HCT116 (cell line): Measurements from ENCODE around the gene PSMC3. TPM values are rescaled to one million over a fixed set of nuclear protein-coding genes. Genes with fewer than 3 reads are reported as not detected.

Experiments
- ATAC-seq: fragments of 200-7000 bp; cut with Tn5 transposase; 2 replicates; pipeline ENCODE4 v1.9.1; 2020; ENCODE audit warnings: mild to moderate bottlenecking, moderate library complexity
- BruUV-seq: library from RNA; stranded (reverse); fragments of 400-500 nt; replicated peaks from 2 replicates; lab custom pipeline; 2021; lab: Mats Ljungman, UMichigan
- CTCF ChIA-PET: fragments of 300-600 bp; sonication (Branson Sonifier 250); formaldehyde crosslinking; loops from one replicate; lab custom pipeline; 2021; ENCODE audit warnings: antibody characterized with exemption; lab: Charles Lee
- POLR2A ChIA-PET: fragments of 300-600, 350-600 bp; sonication (Branson Sonifier 250); formaldehyde crosslinking; loops from one replicate; lab custom pipeline; 2021; ENCODE audit warnings: antibody characterized with exemption; lab: Charles Lee
- RAD21 ChIA-PET, 2 experiments: fragments of 300-600 bp; sonication (Branson Sonifier 250); formaldehyde crosslinking; loops; one replicate each; lab custom pipeline; 2023; ENCODE audit warnings: low total read pairs in 2 of 2; ENCODE audit not compliant: uncharacterized antibody in 2 of 2, unreplicated experiment in 2 of 2, low non-redundant PET in 1 of 2; lab: Charles Lee
- DNase-seq: peaks from one replicate; pipeline ENCODE4 v3.0.0-alpha.2; 2010; ENCODE audit warnings: low read depth, low spot score
- H2AFZ ChIP-seq: fragments of 200-600 bp; shearing (Covaris generic), sonication (generic); 2 replicates; pipeline ENCODE4 v1.6.1; 2017; ENCODE audit warnings: low read depth, mixed run types, mixed read lengths, antibody characterized with exemption, low read length; ENCODE audit not compliant: poor library complexity, severe bottlenecking
- H3K27ac ChIP-seq: 2 replicates; pipeline ENCODE4 v1.5.1; 2012; ENCODE audit warnings: low read depth, low read length
- H3K27me3 ChIP-seq: fragments of 200-600 bp; sonication (generic); 2 replicates; pipeline ENCODE4 v1.6.1; 2016; ENCODE audit warnings: mixed run types, low read length, mixed read lengths; ENCODE audit not compliant: insufficient read depth
- H3K36me3 ChIP-seq, 2 experiments: fragments of 200-500 bp in 1 of 2; fragments of 200-600 bp in 1 of 2; sonication (Bioruptor generic) in 1 of 2; sonication (generic) in 1 of 2; 2 replicates each; pipeline versions ENCODE4 v1.5.1 to v1.6.1; 2014 to 2016; ENCODE audit warnings: low read length in 2 of 2, inconsistent platforms in 1 of 2, mixed read lengths in 1 of 2, mixed run types in 1 of 2; ENCODE audit not compliant: insufficient read depth in 2 of 2, control insufficient read depth in 1 of 2
- H3K4me1 ChIP-seq, 2 experiments: fragments of 200-600 bp in 1 of 2; sonication (generic) in 1 of 2; 2 replicates each; pipeline versions ENCODE4 v1.5.1 to v1.6.1; 2012 to 2017; ENCODE audit warnings: low read length in 2 of 2, inconsistent platforms in 1 of 2, mild to moderate bottlenecking in 1 of 2, mixed read lengths in 1 of 2, mixed run types in 1 of 2, moderate library complexity in 1 of 2; ENCODE audit not compliant: insufficient read depth in 2 of 2, control insufficient read depth in 1 of 2
- H3K4me2 ChIP-seq: fragments of 200-600 bp; sonication (generic); 2 replicates; pipeline ENCODE4 v1.6.1; 2017; ENCODE audit warnings: mixed run types, low read length, mixed read lengths
- H3K4me3 ChIP-seq, 2 experiments: fragments of 200-600 bp in 1 of 2; sonication (generic) in 1 of 2; replicated peaks in 1 of 2; 2 replicates each; pipeline ENCODE4 v1.5.1; 2011 to 2016; ENCODE audit warnings: low read length in 2 of 2, control low read depth in 1 of 2, low read depth in 1 of 2, mild to moderate bottlenecking in 1 of 2, mixed read lengths in 1 of 2, mixed run types in 1 of 2
- H3K79me2 ChIP-seq: fragments of 200-600 bp; sonication (generic); 2 replicates; pipeline ENCODE4 v1.6.1; 2017; ENCODE audit warnings: mild to moderate bottlenecking, mixed run types, low read length, moderate library complexity, mixed read lengths; ENCODE audit not compliant: insufficient read depth
- H3K9ac ChIP-seq: fragments of 200-600 bp; sonication (generic); 2 replicates; pipeline ENCODE4 v1.6.1; 2016; ENCODE audit warnings: low read length, mixed read lengths
- H3K9me2 ChIP-seq: fragments of 200-600 bp; sonication (generic), shearing (Covaris generic); 2 replicates; pipeline ENCODE4 v1.6.1; 2017; ENCODE audit warnings: mixed run types, mild to moderate bottlenecking, moderate library complexity; ENCODE audit not compliant: insufficient read depth
- H3K9me3 ChIP-seq, 2 experiments: fragments of 200-500 bp in 1 of 2; fragments of 200-600 bp in 1 of 2; sonication (Bioruptor generic) in 1 of 2; sonication (generic) in 1 of 2; 2 replicates each; pipeline ENCODE4 v1.6.1; 2014 to 2017; ENCODE audit warnings: low read length in 2 of 2, mixed read lengths in 2 of 2, inconsistent platforms in 1 of 2, low read depth in 1 of 2, mild to moderate bottlenecking in 1 of 2, mixed run types in 1 of 2, moderate library complexity in 1 of 2; ENCODE audit not compliant: control insufficient read depth in 1 of 2, insufficient read depth in 1 of 2
- H4K20me1 ChIP-seq: fragments of 200-600 bp; sonication (generic), shearing (Covaris generic); 2 replicates; pipeline ENCODE4 v1.6.1; 2017; ENCODE audit warnings: mixed run types, mild to moderate bottlenecking, moderate library complexity; ENCODE audit not compliant: insufficient read depth
- EGR1 ChIP-seq: IDR thresholded peaks from 2 replicates; pipeline ENCODE4 v1.6.1; 2012; ENCODE audit warnings: low read depth
- EZH2 ChIP-seq: fragments of 200-600 bp; sonication (generic); IDR thresholded peaks from 2 replicates; pipeline ENCODE4 v1.6.1; 2017; ENCODE audit warnings: antibody characterized with exemption, mixed run types
- JUND ChIP-seq: IDR thresholded peaks from 2 replicates; pipeline ENCODE4 v1.6.1; 2012
- SRF ChIP-seq: IDR thresholded peaks from 2 replicates; pipeline ENCODE4 v1.6.1; 2012; ENCODE audit warnings: low read depth
- YY1 ChIP-seq: IDR thresholded peaks from 2 replicates; pipeline ENCODE4 v1.6.1; 2011; ENCODE audit warnings: low read length, low read depth, moderate library complexity, mild to moderate bottlenecking; ENCODE audit not compliant: insufficient replicate concordance; ENCODE audit errors: extremely low read depth
- intact Hi-C: fragments of 100-400 bp; cut with micrococcal nuclease; formaldehyde crosslinking; loops from 2 replicates; pipeline ENCODE4 v1.10.0; 2022
- total RNA-seq: library from RNA; stranded (reverse); gene quantifications from one replicate; pipeline ENCODE4 v1.2.1, GENCODE V29; 2021; ENCODE audit not compliant: unreplicated experiment
- TF ChIP-seq, protein P1 (sequence below), 3 experiments: fragments of 200-600 bp in 1 of 3; sonication (generic) in 1 of 3; IDR thresholded peaks in 2 of 3; conservative IDR thresholded peaks in 1 of 3; 2 replicates each; pipeline ENCODE4 v1.5.1; 2012 to 2017; ENCODE audit warnings: low read depth in 2 of 3, low read length in 2 of 3, antibody characterized with exemption in 1 of 3, borderline replicate concordance in 1 of 3, control low read depth in 1 of 3, mild to moderate bottlenecking in 1 of 3, mixed read lengths in 1 of 3, mixed run types in 1 of 3, moderate library complexity in 1 of 3; ENCODE audit not compliant: insufficient read depth in 1 of 3

Gene PSMC3
- total RNA-seq, 1 experiment from 2014 or later = 155 TPM

DNA sequence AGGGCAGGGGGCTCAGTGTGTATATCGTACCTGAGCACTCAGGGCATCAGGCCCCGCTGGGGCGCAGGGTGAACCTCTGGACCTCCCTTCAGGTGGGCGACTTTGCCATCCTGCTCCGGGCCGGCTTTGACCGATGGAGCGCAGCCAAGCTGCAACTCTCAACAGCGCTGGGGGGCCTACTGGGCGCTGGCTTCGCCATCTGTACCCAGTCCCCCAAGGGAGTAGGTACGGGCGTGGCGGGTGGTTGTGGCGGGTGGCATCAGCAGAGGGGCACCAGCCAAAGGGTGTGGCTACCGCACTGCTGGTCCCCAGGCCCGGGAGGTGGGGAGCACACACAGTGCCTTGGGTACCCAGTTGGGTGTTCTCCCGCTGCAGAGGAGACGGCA lies 11.6 kb downstream of the PSMC3 start:
- no TSS peak for BruUV-seq

DNA sequence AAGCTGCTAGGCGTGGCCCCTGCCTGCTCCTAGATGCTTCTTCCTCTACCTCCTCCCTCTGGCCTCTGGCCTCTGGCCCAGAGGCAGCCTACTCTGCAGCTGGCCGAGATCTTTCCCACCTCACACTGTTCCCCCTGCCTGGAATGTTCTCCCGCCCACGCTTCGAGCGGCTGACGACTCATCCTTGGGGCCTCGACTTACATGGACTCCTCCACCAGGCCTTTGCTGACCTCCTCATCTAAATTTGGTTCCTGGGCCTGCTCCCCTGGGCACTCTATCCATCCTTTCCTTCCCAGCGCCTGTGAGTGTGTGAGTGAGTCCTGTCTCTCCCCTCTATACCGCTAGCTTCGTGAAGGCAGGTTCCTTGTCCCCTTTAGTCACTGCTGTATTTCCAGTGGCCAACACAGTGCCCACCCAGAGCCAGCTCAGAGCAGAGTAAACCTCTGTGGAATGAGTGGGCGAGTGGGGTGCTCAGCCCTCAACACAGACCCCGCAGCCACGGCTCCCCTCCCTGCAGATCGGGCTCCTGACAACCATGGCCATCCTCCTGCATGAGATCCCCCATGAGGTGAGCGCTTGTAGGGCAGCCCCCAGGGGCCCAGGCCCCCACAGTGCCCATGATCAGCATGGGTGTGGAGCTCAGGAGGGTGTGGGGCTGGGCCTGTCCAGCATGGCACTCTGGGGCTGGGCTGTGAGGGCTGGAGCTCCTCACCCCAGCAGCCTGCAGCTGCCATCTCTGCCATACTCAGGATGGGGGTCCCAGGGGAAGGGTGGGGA lies 12.1 kb downstream of the PSMC3 start:
- Histone ChIP-seq H3K9me3 (no peaks in the 10 kb centered on the region), H2AFZ (no peak overlapping the region), H3K4me1 (peaks cover 32 to 51% of the 10 kb centered on the region in 2 experiments), H3K4me2 (peak overlapping the region; percentile 50)
- POLR2A ChIA-PET = no interaction called here
- no peak for ATAC-seq
- TF ChIP-seq SRF (no peak), EGR1 (peak; percentile 53; the same call in 1 of the 2 replicates), EZH2 (no peak)
- TF ChIP-seq, all 23 proteins: peak for 1
- Histone ChIP-seq H3K9me2 (no peaks in the 10 kb centered on the region), H3K9ac (peak overlapping the region; percentile 30; the same call in 1 of the 2 replicates), H3K27me3 (no peaks in the 10 kb centered on the region), H4K20me1 (no peaks in the 10 kb centered on the region), H3K79me2 (peaks cover 1% of the 10 kb centered on the region; the same call in 1 of the 2 replicates), H3K4me3 (no peak overlapping the region), H3K36me3 (peaks cover 8 to 20% of the 10 kb centered on the region in 2 experiments), H3K27ac (peak overlapping the region; percentile 51; the same call in 1 of the 2 replicates)
- ChIA-PET RAD21 (no interaction called here), CTCF (no interaction called here)
- DNase-seq = no peak
- intact Hi-C loops = no loop called here
- BruUV-seq = no TSS peak

More for the DNA sequence above, 11.6 kb downstream of the PSMC3 start:
- Histone ChIP-seq H3K9me3 (no peaks in the 10 kb centered on the region), H3K9ac (no peak overlapping the region), H3K4me2 (no peak overlapping the region), H4K20me1 (no peaks in the 10 kb centered on the region), H3K27me3 (no peaks in the 10 kb centered on the region), H2AFZ (no peak overlapping the region), H3K4me3 (no peak overlapping the region), H3K9me2 (no peaks in the 10 kb centered on the region), H3K27ac (peak overlapping the region; percentile 84; the same call in 1 of the 2 replicates), H3K36me3 (peaks cover 8 to 23% of the 10 kb centered on the region in 2 experiments), H3K4me1 (peaks cover 28 to 46% of the 10 kb centered on the region in 2 experiments), H3K79me2 (no peaks in the 10 kb centered on the region)
- intact Hi-C loops = no loop called here
- no peak for ATAC-seq
- ChIA-PET RAD21 (no interaction called here), CTCF (no interaction called here), POLR2A (no interaction called here)
- DNase-seq = no peak
- TF ChIP-seq EZH2 (no peak), YY1 (no peak), JUND (no peak)
- TF ChIP-seq, protein P1, sequence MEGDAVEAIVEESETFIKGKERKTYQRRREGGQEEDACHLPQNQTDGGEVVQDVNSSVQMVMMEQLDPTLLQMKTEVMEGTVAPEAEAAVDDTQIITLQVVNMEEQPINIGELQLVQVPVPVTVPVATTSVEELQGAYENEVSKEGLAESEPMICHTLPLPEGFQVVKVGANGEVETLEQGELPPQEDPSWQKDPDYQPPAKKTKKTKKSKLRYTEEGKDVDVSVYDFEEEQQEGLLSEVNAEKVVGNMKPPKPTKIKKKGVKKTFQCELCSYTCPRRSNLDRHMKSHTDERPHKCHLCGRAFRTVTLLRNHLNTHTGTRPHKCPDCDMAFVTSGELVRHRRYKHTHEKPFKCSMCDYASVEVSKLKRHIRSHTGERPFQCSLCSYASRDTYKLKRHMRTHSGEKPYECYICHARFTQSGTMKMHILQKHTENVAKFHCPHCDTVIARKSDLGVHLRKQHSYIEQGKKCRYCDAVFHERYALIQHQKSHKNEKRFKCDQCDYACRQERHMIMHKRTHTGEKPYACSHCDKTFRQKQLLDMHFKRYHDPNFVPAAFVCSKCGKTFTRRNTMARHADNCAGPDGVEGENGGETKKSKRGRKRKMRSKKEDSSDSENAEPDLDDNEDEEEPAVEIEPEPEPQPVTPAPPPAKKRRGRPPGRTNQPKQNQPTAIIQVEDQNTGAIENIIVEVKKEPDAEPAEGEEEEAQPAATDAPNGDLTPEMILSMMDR (IDR thresholded peaks at IDR 0.05 in 2 of 3, conservative IDR thresholded peaks at IDR 0.05 in 1 of 3; ENCODE audit: borderline replicate concordance in 1 of 3, insufficient read depth in 1 of 3, low read depth in 2 of 3, low read length in 2 of 3) = no peak
